ENCODE data around the gene PFKFB2.

The PFKFB2 gene

DNA sequence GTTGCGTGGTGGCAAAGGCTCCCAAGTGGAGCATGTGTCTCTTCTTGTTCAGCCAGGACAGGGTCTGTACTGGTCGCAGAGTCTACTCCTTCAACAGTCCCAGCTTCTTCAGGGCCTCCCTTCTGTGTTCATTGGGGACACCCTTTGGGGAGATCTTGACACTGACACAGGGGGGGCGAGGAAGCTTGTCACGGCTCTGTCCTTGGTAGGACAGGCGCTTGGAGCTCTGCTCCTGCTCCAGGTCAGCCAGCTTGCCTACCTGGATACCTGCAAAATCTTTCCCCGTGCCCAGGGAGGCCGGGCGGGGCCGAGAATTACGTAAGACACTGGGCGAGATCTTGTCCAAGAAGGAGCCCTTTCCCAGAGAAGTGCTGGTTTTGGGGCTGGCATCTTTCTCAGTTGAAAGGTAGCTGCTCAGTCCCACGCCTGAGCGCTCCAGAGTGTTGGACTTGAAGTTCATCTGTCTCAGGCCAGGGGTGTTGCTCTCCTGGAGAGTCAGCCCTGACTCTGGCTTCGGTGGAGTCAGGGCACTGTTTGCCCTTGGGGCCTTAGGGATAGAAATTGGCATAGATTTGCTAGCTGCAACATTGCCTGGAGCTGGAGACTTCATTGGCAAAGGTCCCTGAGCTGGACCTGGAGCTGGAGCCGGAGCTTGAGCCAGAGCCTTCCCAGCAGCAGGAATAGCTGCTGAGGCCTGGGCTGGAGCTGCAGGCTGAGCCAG lies 31.0 kb upstream of the PFKFB2 start:
- no peak for DNase-seq (ENCODE audit: low read depth in 2 of 2)

DNA sequence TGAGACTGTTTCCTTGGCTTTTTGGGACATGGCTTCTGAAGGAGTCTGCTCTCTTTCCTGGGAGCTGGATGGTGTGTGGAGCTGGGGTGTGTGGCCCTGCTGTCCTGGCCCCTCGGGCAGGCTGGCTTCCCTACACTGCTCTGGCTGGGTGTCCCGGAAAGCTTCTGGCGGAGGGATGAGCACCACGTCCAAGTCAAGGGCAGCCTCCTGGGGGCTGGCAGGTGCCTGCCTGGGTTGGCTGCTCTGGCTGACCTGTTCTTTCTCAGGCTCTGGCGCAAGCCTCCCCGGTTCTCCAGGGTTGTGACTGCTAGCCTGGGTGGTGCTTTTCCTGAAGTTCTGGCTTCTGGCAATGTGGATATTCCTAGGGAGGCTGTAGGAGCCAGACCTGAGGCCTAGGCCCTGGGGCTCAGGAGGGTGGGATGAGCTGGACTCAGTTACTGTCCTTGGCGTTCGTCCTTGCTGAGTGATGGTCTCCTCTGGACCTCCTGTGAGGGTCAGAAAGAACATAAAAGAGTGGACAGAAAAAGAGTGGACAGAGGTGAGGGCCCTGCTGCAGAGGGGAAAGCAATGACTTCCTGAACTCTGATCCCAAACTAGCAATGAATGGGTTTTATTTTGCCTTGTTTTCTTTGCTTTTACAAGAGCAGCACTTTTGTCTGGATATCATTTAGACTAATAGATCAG lies 29.9 kb upstream of the PFKFB2 start:
- no peak for DNase-seq (ENCODE audit: low read depth in 2 of 2)

GRCh38 chr1:207024202-207025145 lies 28.6 kb upstream of the PFKFB2 start:
- DNase-seq (ENCODE audit: low read depth in 2 of 2): no peak

DNA sequence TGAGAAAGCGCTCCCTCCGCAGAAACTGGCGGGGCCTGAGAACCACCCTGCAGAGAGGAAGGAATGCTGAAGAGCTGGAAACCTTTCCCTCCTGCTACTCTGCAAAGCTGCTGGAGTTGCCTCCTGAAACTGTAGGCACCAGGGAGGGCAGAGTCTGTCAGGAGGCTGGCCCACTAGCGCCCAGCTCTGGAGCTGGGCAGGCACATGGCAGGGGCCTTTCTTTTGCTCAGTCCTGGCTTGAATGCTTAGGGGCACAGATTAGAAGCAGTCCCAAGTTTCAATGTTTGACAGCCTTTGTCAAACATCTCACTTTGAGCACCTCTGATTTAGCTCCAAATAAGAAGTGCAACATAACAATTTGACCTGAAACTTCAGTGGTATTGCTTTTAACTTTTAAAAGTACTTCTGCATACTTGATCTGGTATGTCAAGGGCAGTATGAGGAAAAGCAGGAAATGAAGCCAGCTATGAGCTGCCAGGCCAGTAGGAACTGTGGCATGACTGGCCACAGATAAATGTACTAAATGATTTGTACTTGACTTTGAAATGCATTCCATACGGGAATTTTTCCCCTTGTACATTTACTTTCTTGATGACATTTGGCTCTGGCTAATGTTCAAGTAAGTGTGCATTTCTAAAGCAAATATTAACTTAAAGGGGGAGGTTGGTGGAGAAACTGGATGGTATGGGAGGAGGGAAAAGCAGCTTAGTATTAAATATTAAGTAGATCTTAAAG lies 27.8 kb upstream of the PFKFB2 start:
- DNase-seq (ENCODE audit: low read depth in 2 of 2): no peak

GRCh38 chr1:207026104-207026534 lies 27.0 kb upstream of the PFKFB2 start:
- no peak for DNase-seq (ENCODE audit: low read depth in 2 of 2)

- DNase-seq (ENCODE audit: low read depth in 2 of 2): no peak
These were observed 25.8 kb upstream of the PFKFB2 start for GRCh38 chr1:207027206-207027777.

GRCh38 chr1:207027921-207028320 lies 25.2 kb upstream of the PFKFB2 start:
- DNase-seq (ENCODE audit: low read depth in 2 of 2): no peak

GRCh38 chr1:207028884-207029650 lies 24.0 kb upstream of the PFKFB2 start:
- DNase-seq (ENCODE audit: low read depth in 2 of 2): no peak

DNA sequence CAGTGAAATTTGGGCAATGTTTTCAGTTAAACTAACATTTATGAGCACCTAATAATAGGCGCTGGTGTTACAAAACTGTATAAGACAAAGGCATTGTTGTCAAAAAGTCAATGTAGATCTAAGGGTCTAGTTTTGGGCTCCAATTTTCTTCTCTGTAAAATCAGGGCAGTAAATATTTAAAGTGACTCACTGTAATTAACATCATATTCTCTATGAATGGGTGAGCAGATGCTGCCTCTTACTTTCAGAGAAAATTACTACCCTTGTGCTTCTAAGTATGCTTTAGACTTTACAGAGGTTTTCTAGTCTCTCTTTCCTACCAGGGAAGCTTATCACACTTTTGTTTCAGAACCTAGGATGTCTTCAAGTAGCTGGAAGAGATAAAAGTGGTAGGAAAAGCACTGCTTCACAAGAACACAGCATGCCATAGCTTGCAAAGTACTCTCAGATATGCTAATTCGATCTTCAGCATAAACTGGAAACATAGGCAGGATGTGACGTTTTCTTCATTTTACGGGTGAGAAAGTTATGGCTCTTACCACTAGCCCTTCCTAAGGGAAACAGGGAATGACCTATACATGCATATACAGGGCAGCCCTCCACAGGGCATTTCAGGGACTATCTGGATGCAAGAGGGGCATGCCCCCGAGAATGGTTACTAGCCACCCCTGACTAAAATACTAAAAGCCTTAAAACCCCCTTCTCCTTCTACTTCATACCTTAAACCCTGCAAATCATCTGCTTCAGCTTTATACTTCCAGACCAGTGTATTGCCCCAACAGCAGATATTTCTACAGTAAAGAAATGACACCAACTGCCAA lies 23.2 kb upstream of the PFKFB2 start:
- DNase-seq (ENCODE audit: low read depth in 2 of 2): no peak

DNA sequence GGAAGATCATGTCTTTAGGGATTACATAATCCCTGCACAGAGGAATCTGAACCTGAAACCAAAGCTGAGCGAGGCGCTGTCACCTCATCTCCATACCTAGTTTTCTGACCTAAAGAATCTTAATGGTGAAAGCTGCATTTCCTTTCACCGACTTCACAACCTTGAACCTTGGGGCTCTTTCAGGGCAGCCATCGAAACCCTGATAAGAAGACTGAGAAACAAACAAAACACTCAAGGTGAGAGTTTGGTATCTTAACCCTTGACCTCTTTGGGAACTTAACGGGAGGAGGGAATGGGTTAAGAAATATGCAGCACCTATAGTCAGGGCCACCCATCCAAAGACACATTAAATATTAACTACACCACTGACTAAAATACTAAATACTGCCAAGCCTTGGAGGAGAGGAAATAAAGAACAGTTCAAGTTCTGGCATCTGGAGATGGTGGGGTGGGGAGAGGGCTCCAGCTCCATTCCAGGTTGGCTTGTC lies 22.5 kb upstream of the PFKFB2 start:
- no peak for DNase-seq (ENCODE audit: low read depth in 2 of 2)

- DNase-seq (ENCODE audit: low read depth in 2 of 2): no peak
These were observed 22.1 kb upstream of the PFKFB2 start for GRCh38 chr1:207031016-207031415.

- no peak for DNase-seq (ENCODE audit: low read depth in 2 of 2)
These were observed 21.3 kb upstream of the PFKFB2 start for GRCh38 chr1:207031632-207032264.

GRCh38 chr1:207032528-207033017 lies 20.5 kb upstream of the PFKFB2 start, which contains the start of gene C1orf116:
Gene C1orf116 (minus strand): TSS chr1:207032756. CDS start chr1:207027598, 5,158 bp downstream.
- DNase-seq (ENCODE audit: low read depth in 2 of 2): no peak

DNA sequence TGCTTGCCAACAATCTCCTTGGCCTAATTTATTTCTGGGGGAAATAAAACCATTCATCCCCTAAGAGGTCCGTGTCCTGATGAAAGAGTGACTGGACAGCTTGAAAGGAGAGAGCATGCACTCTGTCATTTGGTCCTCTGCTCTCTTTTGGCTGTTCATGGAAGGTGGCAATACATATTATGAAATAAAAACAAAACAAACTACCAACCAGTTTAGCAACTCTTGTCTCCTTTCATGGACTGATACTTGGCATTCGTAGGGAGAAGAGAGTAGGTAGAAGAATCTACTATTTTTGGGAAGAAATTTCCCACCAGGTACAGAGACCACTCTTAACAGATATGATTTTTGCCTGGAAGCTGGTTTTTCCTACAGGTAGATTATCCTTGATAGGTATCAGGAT lies 19.8 kb upstream of the PFKFB2 start:
- DNase-seq (ENCODE audit: low read depth in 2 of 2): no peak

DNA sequence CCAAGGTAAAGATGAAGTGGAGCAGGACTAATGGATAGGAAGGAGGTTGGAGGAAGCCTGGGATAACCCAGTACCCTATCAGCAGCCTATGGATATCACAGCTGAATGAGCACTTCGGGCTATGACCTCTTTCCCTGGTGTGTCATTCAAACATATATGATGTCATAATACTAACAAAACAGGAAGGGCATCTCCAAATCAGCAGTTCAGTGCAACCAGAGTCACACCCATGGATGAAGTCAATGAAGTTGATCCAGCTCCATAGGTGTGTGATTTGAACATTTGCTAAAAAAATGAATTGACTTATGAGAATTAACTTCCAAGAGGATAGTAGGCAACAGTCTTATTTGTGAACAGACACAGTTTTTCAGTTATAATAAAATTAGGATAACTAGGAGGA lies 18.9 kb upstream of the PFKFB2 start:
- DNase-seq (ENCODE audit: low read depth in 2 of 2): no peak

DNA sequence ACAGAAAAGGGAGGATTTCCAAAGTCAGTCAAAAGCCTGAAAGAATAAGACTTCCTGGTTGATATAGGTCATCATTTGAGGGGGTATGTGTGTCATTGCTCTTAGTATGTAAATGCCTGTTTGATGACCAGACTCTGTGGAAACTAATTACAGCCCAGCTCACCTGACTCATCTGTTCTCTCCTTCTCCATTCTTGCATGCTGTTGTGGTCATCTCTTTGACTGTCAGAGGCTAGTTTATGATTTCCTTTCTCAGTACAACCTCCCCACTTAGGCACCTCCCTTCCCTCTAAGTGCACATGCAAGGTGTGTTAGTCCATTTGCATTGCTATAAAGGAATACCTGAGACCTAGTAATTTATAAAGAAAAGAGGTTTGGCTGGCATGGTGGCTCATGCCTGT lies 18.1 kb upstream of the PFKFB2 start:
- no peak for DNase-seq (ENCODE audit: low read depth in 2 of 2)

GRCh38 chr1:207035877-207036551 lies 17.1 kb upstream of the PFKFB2 start:
- no peak for DNase-seq (ENCODE audit: low read depth in 2 of 2)

GRCh38 chr1:207036865-207037264 lies 16.2 kb upstream of the PFKFB2 start:
- DNase-seq (ENCODE audit: low read depth in 2 of 2): no peak

Measured in activated CD8-positive, alpha-beta memory T cell treated with anti-CD3 and anti-CD28 coated beads for 4 hours (primary cell).